Endothelial cell of umbilical vein (primary cell): Measurements from ENCODE around the gene CAMK2D. TPM values are rescaled to one million over a fixed set of nuclear protein-coding genes. Genes with fewer than 3 reads are reported as not detected.

Source experiments
- BruUV-seq: library from RNA; stranded (reverse); fragments of 400-500 nt; replicated peaks from 2 replicates; lab custom pipeline; 2021; lab: Mats Ljungman, UMichigan
- CTCF ChIA-PET: fragments of 300-600, 350-600 bp; sonication (Branson Sonifier 250); formaldehyde crosslinking; loops from one replicate; lab custom pipeline; 2021; ENCODE audit warnings: antibody characterized with exemption, inconsistent platforms; lab: Charles Lee
- POLR2A ChIA-PET: fragments of 300-600, 350-600 bp; sonication (Branson Sonifier 250); formaldehyde crosslinking; loops from one replicate; lab custom pipeline; 2021; ENCODE audit warnings: antibody characterized with exemption, inconsistent platforms; lab: Charles Lee
- DNase-seq: peaks from one replicate; pipeline ENCODE4 v3.0.0-alpha.2; 2011; ENCODE audit warnings: low read depth, low spot score
- FAIRE-seq: peaks from 2 replicates; lab custom pipeline; 2011; peaks lifted over from hg19 to GRCh38; lab: Jason Lieb, UNC
- H2AFZ ChIP-seq: 2 replicates; pipeline ENCODE4 v1.6.0; 2012; ENCODE audit warnings: low read depth, low read length, control low read depth, inconsistent platforms
- H3K27ac ChIP-seq: 2 replicates; pipeline ENCODE4 v1.5.1; 2011; ENCODE audit warnings: low read depth, mild to moderate bottlenecking, control low read depth, low read length, moderate library complexity; ENCODE audit not compliant: insufficient read depth
- H3K27me3 ChIP-seq, 2 experiments: 2 replicates each; pipeline versions ENCODE4 v1.6.0 to v1.6.1; 2011; ENCODE audit warnings: low read length in 2 of 2, mixed read lengths in 1 of 2; ENCODE audit not compliant: control insufficient read depth in 2 of 2, insufficient read depth in 2 of 2
- H3K36me3 ChIP-seq, 2 experiments: 2 replicates in 1 of 2; 3 replicates in 1 of 2; pipeline ENCODE4 v1.5.1; 2011; ENCODE audit warnings: low read length in 2 of 2, mild to moderate bottlenecking in 1 of 2, moderate library complexity in 1 of 2; ENCODE audit not compliant: control insufficient read depth in 2 of 2, insufficient read depth in 2 of 2; ENCODE audit errors: extremely low read depth in 1 of 2
- H3K4me1 ChIP-seq: 3 replicates; pipeline ENCODE4 v1.5.1; 2011; ENCODE audit warnings: mild to moderate bottlenecking, low read length; ENCODE audit not compliant: control insufficient read depth, insufficient read depth; ENCODE audit errors: extremely low read depth
- H3K4me2 ChIP-seq: 2 replicates; pipeline ENCODE4 v1.6.1; 2011; ENCODE audit warnings: low read length, control low read depth, mixed read lengths; ENCODE audit not compliant: insufficient read depth
- H3K4me3 ChIP-seq, 3 experiments: fragments of 200-600 bp in 1 of 3; sonication (generic), shearing (Covaris generic) in 1 of 3; replicated peaks in 1 of 3; 2 replicates each; pipeline ENCODE4 v1.5.1; 2011 to 2016; ENCODE audit warnings: control low read depth in 3 of 3, low read length in 3 of 3, mild to moderate bottlenecking in 2 of 3, inconsistent platforms in 1 of 3, low read depth in 1 of 3, moderate library complexity in 1 of 3; ENCODE audit not compliant: insufficient read depth in 1 of 3
- H3K79me2 ChIP-seq: 2 replicates; pipeline ENCODE4 v1.6.0; 2012; ENCODE audit warnings: low read length, inconsistent platforms; ENCODE audit not compliant: control insufficient read depth, insufficient read depth
- H3K9ac ChIP-seq: replicated peaks from 2 replicates; pipeline ENCODE3; 2011; ENCODE audit warnings: low read length, control low read depth; ENCODE audit not compliant: insufficient read depth; ENCODE audit errors: extremely low read depth
- H3K9me1 ChIP-seq: replicated peaks from 3 replicates; pipeline ENCODE4 v1.6.0; 2011; ENCODE audit warnings: mild to moderate bottlenecking, low read length; ENCODE audit not compliant: control insufficient read depth, insufficient read depth; ENCODE audit errors: extremely low read depth
- H3K9me3 ChIP-seq: replicated peaks from 2 replicates; pipeline ENCODE4 v1.5.1; 2012; ENCODE audit warnings: low read length, inconsistent platforms; ENCODE audit not compliant: control insufficient read depth, insufficient read depth
- H4K20me1 ChIP-seq: replicated peaks from 2 replicates; pipeline ENCODE3; 2011; ENCODE audit warnings: mild to moderate bottlenecking, low read length; ENCODE audit not compliant: control insufficient read depth, insufficient read depth; ENCODE audit errors: extremely low read depth
- CTCF ChIP-seq, 2 donors: IDR thresholded peaks; 1 replicate in 1 of 2; 2 replicates in 1 of 2; pipeline ENCODE4 v1.5.1; 2011; ENCODE audit warnings: low read length in 2 of 2, mild to moderate bottlenecking in 2 of 2, moderate library complexity in 2 of 2, control low read depth in 1 of 2, inconsistent platforms in 1 of 2, low read depth in 1 of 2; ENCODE audit not compliant: insufficient read depth in 1 of 2; ENCODE audit errors: extremely low read depth in 1 of 2
- EZH2 ChIP-seq: IDR thresholded peaks from 2 replicates; pipeline ENCODE4 v1.6.1; 2012; ENCODE audit warnings: borderline replicate concordance, low read depth, mild to moderate bottlenecking, moderate library complexity, low read length, inconsistent platforms; ENCODE audit not compliant: severe bottlenecking
- FOS ChIP-seq: IDR thresholded peaks from 2 replicates; pipeline ENCODE4 v1.6.1; 2011; ENCODE audit warnings: mild to moderate bottlenecking, low read length, moderate library complexity, borderline replicate concordance; ENCODE audit not compliant: insufficient read depth
- GATA2 ChIP-seq: IDR thresholded peaks from 2 replicates; pipeline ENCODE4 v1.7.0; 2011; ENCODE audit warnings: low read depth, mild to moderate bottlenecking, moderate library complexity, mixed read lengths, low read length; ENCODE audit not compliant: insufficient read length, insufficient read depth
- JUN ChIP-seq: IDR thresholded peaks from 2 replicates; pipeline ENCODE4 v1.6.1; 2011; ENCODE audit warnings: borderline replicate concordance, low read depth; ENCODE audit not compliant: insufficient read length, insufficient read depth
- MAX ChIP-seq: IDR thresholded peaks from 2 replicates; pipeline ENCODE4 v1.6.1; 2011; ENCODE audit not compliant: insufficient read depth, insufficient read length
- MYC ChIP-seq: IDR thresholded peaks from one replicate; pipeline ENCODE4 v1.6.1; 2011; ENCODE audit warnings: mild to moderate bottlenecking, low read depth, low read length
- POLR2A ChIP-seq: IDR thresholded peaks from 2 replicates; pipeline ENCODE4 v1.6.1; 2012; ENCODE audit warnings: low read depth, mild to moderate bottlenecking, control low read depth, low read length
- POLR2AphosphoS5 ChIP-seq: IDR thresholded peaks from 2 replicates; pipeline ENCODE4 v1.6.1; 2012; ENCODE audit warnings: low read depth, mild to moderate bottlenecking, control low read depth, low read length, moderate library complexity; ENCODE audit not compliant: insufficient read depth
- dilution Hi-C: fragments of 300-500 bp; cut with MboI; formaldehyde crosslinking; loops from one replicate; pipeline ENCODE4 v1.15.0; 2019; ENCODE audit warnings: low sequenced_read_pairs; ENCODE audit not compliant: extremely low pct_ligation_motif_present
- intact Hi-C: fragments of 100-400 bp; cut with micrococcal nuclease; formaldehyde crosslinking; loops from one replicate; pipeline ENCODE4 v1.10.0; 2022
- polyA plus RNA-seq, 4 experiments: library from polyadenylated mRNA; depleted of rRNA in 3 of 4; stranded (reverse) in 3 of 4; unstranded in 1 of 4; fragments of >200 nt; gene quantifications; 2 replicates each; pipeline versions ENCODE4 v1.2.1 to v1.2.3, GENCODE V29; 2011 to 2012; ENCODE audit warnings: missing spikeins in 1 of 4
- total RNA-seq: library from RNA; stranded (reverse); gene quantifications from 2 replicates; pipeline ENCODE4 v1.2.3, GENCODE V29; 2021

The CAMK2D gene
- total and polyA plus RNA-seq, 2 donors (not counting 3 experiments of a cell fraction or from before 2014, with no cell fraction given) = 10.4 to 30.7 TPM

DNA sequence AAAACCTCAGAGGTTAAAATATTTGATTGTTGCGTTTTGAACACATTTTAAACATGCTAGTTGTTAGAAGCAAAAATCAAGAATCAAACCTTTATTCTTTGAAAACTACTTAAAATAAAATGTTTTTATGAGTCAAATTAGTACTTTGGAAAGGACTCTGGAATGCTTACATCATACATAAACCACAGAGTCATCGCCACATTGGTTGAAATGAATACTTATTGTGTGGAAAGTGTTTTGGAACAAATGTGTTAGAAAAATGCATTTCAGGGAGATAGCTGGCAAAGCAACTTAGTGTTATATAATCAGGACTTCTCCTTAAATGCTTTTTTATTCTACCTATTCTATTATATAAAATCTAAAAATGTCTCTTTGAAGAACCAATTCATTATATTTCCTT lies 49.4 kb upstream of the CAMK2D start:
- H3K4me2 ChIP-seq = no peak overlapping the region
- ChIA-PET POLR2A (no interaction called here), CTCF (interaction anchor here (0.8 kb wide), 1 partner anchor 10 kb away, joined by 4 read pairs; no protein-coding TSS in a partner anchor)
- DNase-seq = no peak
- no peak overlapping the region for H2AFZ ChIP-seq
- H3K4me3 ChIP-seq = no peak overlapping the region
- no TSS peak for BruUV-seq
- no peaks in the 10 kb centered on the region for H3K9me1 ChIP-seq
- H3K9ac ChIP-seq = no peak overlapping the region
- no peak overlapping the region for H3K27ac ChIP-seq
- intact Hi-C loops = no loop called here
- no peaks in the 10 kb centered on the region for H3K9me3 ChIP-seq
- H3K4me1 ChIP-seq = peaks cover 4% of the 10 kb centered on the region
- no peaks in the 10 kb centered on the region for H3K79me2 ChIP-seq
- dilution Hi-C loops = no loop called here
- TF ChIP-seq POLR2AphosphoS5 (no peak), POLR2A (no peak), FOS (no peak), JUN (no peak), CTCF (IDR thresholded peaks at IDR 0.05; ENCODE audit: extremely low read depth in 1 of 2, insufficient read depth in 1 of 2, low read depth in 1 of 2, low read length in 2 of 2) (no peak), EZH2 (no peak), GATA2 (no peak), MAX (no peak), MYC (no peak)
- no peaks in the 10 kb centered on the region for H3K27me3 ChIP-seq
- no peaks in the 10 kb centered on the region for H3K36me3 ChIP-seq
- no peaks in the 10 kb centered on the region for H4K20me1 ChIP-seq
- no peak for FAIRE-seq
